H1 (cell line): ENCODE results near the gene UGT1A10. TPM values are rescaled to one million over a fixed set of nuclear protein-coding genes. Genes with fewer than 3 reads are reported as not detected.

ENCODE experiments used
- JUND ChIP-seq: IDR thresholded peaks from 2 replicates; pipeline ENCODE4 v1.6.1; 2011; ENCODE audit warnings: mild to moderate bottlenecking, improper control_type of control experiment, low read length
- RNF2 ChIP-seq: fragments of 200-900, 300-1000 bp; sonication (generic); IDR thresholded peaks from 2 replicates; pipeline ENCODE4 v1.7.1; 2016; ENCODE audit warnings: borderline replicate concordance, low read depth, mild to moderate bottlenecking, antibody characterized with exemption, low read length; ENCODE audit not compliant: poor library complexity, severe bottlenecking; ENCODE audit errors: missing control alignments
- ZNF274 ChIP-seq: IDR thresholded peaks from 2 replicates; pipeline ENCODE4 v1.7.0; 2012; ENCODE audit warnings: low read length, borderline replicate concordance; ENCODE audit errors: extremely low read depth
- polyA plus RNA-seq, 7 experiments: library from polyadenylated mRNA; depleted of rRNA in 3 of 7; stranded (reverse) in 5 of 7; unstranded in 2 of 7; fragments of >200 nt in 5 of 7; fragments of 200-250 nt in 2 of 7; gene quantifications; 1 replicate in 5 of 7; 2 replicates in 1 of 7; 4 replicates in 1 of 7; pipeline versions ENCODE4 v1.2.1 to v1.2.3, GENCODE V29; 2011 to 2013; ENCODE audit warnings: missing spikeins in 2 of 7, mixed read lengths in 2 of 7
- total RNA-seq: library from RNA; stranded (reverse); fragmentation: NEBNext Ultra II Directional; extraction: Animal tissue kit (Norgen Biotek cat#: 25700); gene quantifications from 2 replicates; pipeline ENCODE4 v1.2.1, GENCODE V29; 2021

UGT1A10 gene
- total and polyA plus RNA-seq, 2 of the 8 experiments (the other 6 are each of a cell fraction or from before 2014, with no cell fraction given) = not detected

GRCh38 chr2:233793465-233794127 lies 157.3 kb downstream of the UGT1A10 start (continued):
- no peak for TF ChIP-seq RNF2
- TF ChIP-seq JUND = no peak
- TF ChIP-seq ZNF274 = no peak
- TF ChIP-seq, all 59 proteins: peak for 0
